IMR-90 (cell line): ENCODE measurements around the gene PRSS23. TPM values are rescaled to one million over a fixed set of nuclear protein-coding genes. Genes with fewer than 3 reads are reported as not detected.

Experiments used
- ATAC-seq: fragments of 200-7000 bp; cut with Tn5 transposase; 2 replicates; pipeline ENCODE4 v1.9.1; 2020; ENCODE audit warnings: low read depth, mild to moderate bottlenecking, moderate library complexity
- BruUV-seq: library from RNA; stranded (reverse); fragments of 400-500 nt; replicated peaks from 2 replicates; lab custom pipeline; 2021; lab: Mats Ljungman, UMichigan
- CTCF ChIA-PET: fragments of 300-600 bp; formaldehyde crosslinking; extraction: SDS; loops from one replicate; lab custom pipeline; 2021; ENCODE audit warnings: antibody characterized with exemption; lab: Yijun Ruan, JAX
- POLR2A ChIA-PET: fragments of 300-600 bp; sonication (Branson Sonifier 250); formaldehyde crosslinking; loops from one replicate; lab custom pipeline; 2022; ENCODE audit warnings: antibody characterized with exemption; ENCODE audit not compliant: unreplicated experiment; lab: Charles Lee
- DNase-seq: peaks from one replicate; pipeline ENCODE4 v3.0.0; 2013
- H2AFZ ChIP-seq: replicated peaks from 2 replicates; pipeline ENCODE3; 2013; ENCODE audit warnings: low read length, mild to moderate bottlenecking; ENCODE audit not compliant: poor library complexity
- H2AK5ac ChIP-seq: 2 replicates; pipeline ENCODE4 v1.6.1; 2013; ENCODE audit warnings: low read depth, low read length, inconsistent platforms
- H2AK9ac ChIP-seq: replicated peaks from 2 replicates; pipeline ENCODE3; 2013; ENCODE audit warnings: mild to moderate bottlenecking, low read depth, low read length, moderate library complexity; ENCODE audit not compliant: poor library complexity
- H2BK120ac ChIP-seq: 2 replicates; pipeline ENCODE4 v1.6.1; 2013; ENCODE audit warnings: low read depth, low read length, inconsistent platforms
- H2BK15ac ChIP-seq: 3 replicates; pipeline ENCODE4 v1.6.1; 2013; ENCODE audit warnings: low read depth, low read length, inconsistent platforms
- H2BK20ac ChIP-seq: 2 replicates; pipeline ENCODE4 v1.6.1; 2013; ENCODE audit warnings: low read depth, mild to moderate bottlenecking, inconsistent platforms, low read length, moderate library complexity
- H2BK5ac ChIP-seq: 2 replicates; pipeline ENCODE4 v1.6.1; 2013; ENCODE audit warnings: mild to moderate bottlenecking, low read depth, low read length, inconsistent platforms; ENCODE audit not compliant: poor library complexity, severe bottlenecking
- H3K14ac ChIP-seq: replicated peaks from 2 replicates; pipeline ENCODE4 v1.6.1; 2013; ENCODE audit warnings: low read depth, low read length, inconsistent platforms
- H3K18ac ChIP-seq: 2 replicates; pipeline ENCODE4 v1.6.1; 2013; ENCODE audit warnings: low read depth, low read length, control low read depth
- H3K23ac ChIP-seq: 2 replicates; pipeline ENCODE4 v1.6.1; 2013; ENCODE audit warnings: low read depth, low read length, inconsistent platforms
- H3K27ac ChIP-seq: 2 replicates; pipeline ENCODE4 v1.5.1; 2013; ENCODE audit warnings: mild to moderate bottlenecking, control low read depth, low read length; ENCODE audit not compliant: insufficient read depth
- H3K27me3 ChIP-seq: 2 replicates; pipeline ENCODE4 v1.6.1; 2013; ENCODE audit warnings: low read length; ENCODE audit not compliant: control insufficient read depth, insufficient read depth
- H3K36me3 ChIP-seq: 2 replicates; pipeline ENCODE4 v1.6.1; 2013; ENCODE audit warnings: low read length, mixed read lengths; ENCODE audit not compliant: control insufficient read depth, insufficient read depth
- H3K4ac ChIP-seq: 2 replicates; pipeline ENCODE4 v1.6.1; 2013; ENCODE audit warnings: low read depth, low read length, inconsistent platforms
- H3K4me1 ChIP-seq: 2 replicates; pipeline ENCODE4 v1.6.1; 2013; ENCODE audit warnings: low read length, mixed read lengths; ENCODE audit not compliant: control insufficient read depth, insufficient read depth
- H3K4me2 ChIP-seq: 2 replicates; pipeline ENCODE4 v1.6.1; 2013; ENCODE audit warnings: low read depth, mild to moderate bottlenecking, control low read depth, low read length, moderate library complexity
- H3K4me3 ChIP-seq: 2 replicates; pipeline ENCODE4 v1.5.1; 2013; ENCODE audit warnings: low read depth, mild to moderate bottlenecking, control low read depth, low read length, moderate library complexity; ENCODE audit not compliant: insufficient read depth
- H3K56ac ChIP-seq: 2 replicates; pipeline ENCODE4 v1.6.1; 2013; ENCODE audit warnings: low read length, inconsistent platforms; ENCODE audit not compliant: insufficient read depth; ENCODE audit errors: extremely low read depth
- H3K79me1 ChIP-seq, 2 experiments: 2 replicates each; pipeline ENCODE4 v1.6.1; 2013; ENCODE audit warnings: low read length in 2 of 2, inconsistent platforms in 1 of 2, low read depth in 1 of 2
- H3K9ac ChIP-seq: 2 replicates; pipeline ENCODE4 v1.6.1; 2013; ENCODE audit warnings: low read depth, low read length, control low read depth
- H3K9me1 ChIP-seq: 2 replicates; pipeline ENCODE4 v1.6.1; 2013; ENCODE audit warnings: low read length, inconsistent platforms; ENCODE audit not compliant: insufficient read depth
- H3K9me3 ChIP-seq: 2 replicates; pipeline ENCODE4 v1.6.1; 2013; ENCODE audit warnings: low read length; ENCODE audit not compliant: control insufficient read depth, insufficient read depth
- H4K20me1 ChIP-seq: 2 replicates; pipeline ENCODE4 v1.6.1; 2013; ENCODE audit warnings: low read length, inconsistent platforms; ENCODE audit not compliant: insufficient read depth
- H4K5ac ChIP-seq: 2 replicates; pipeline ENCODE4 v1.6.1; 2013; ENCODE audit warnings: mild to moderate bottlenecking, low read depth, low read length, control low read depth
- H4K8ac ChIP-seq, 2 experiments: 2 replicates each; pipeline ENCODE4 v1.6.1; 2013; ENCODE audit warnings: low read depth in 2 of 2, low read length in 2 of 2, control low read depth in 1 of 2, inconsistent platforms in 1 of 2
- H4K91ac ChIP-seq: 2 replicates; pipeline ENCODE4 v1.6.1; 2013; ENCODE audit warnings: low read depth, low read length, inconsistent platforms; ENCODE audit not compliant: insufficient read depth
- FOS ChIP-seq: fragments of 150-350 bp; IDR thresholded peaks from 2 replicates; pipeline ENCODE4 v1.6.1; 2016; ENCODE audit warnings: low read depth, low read length
- MAZ ChIP-seq: IDR thresholded peaks from 2 replicates; pipeline ENCODE4 v1.6.1; 2012; ENCODE audit warnings: low read depth, mild to moderate bottlenecking, low read length, improper control_type of control experiment, moderate library complexity, borderline replicate concordance
- MXI1 ChIP-seq: IDR thresholded peaks from 2 replicates; pipeline ENCODE4 v1.6.1; 2012; ENCODE audit warnings: low read depth, mild to moderate bottlenecking, low read length, moderate library complexity, borderline replicate concordance
- RAD21 ChIP-seq: IDR thresholded peaks from 2 replicates; pipeline ENCODE4 v1.6.1; 2012; ENCODE audit warnings: low read length, improper control_type of control experiment
- SMC3 ChIP-seq: fragments of 150-350 bp; IDR thresholded peaks from 2 replicates; pipeline ENCODE4 v1.6.1; 2016; ENCODE audit warnings: low read depth, mild to moderate bottlenecking, antibody characterized with exemption, low read length, moderate library complexity
- WGBS, 2 experiments: methylation state at CpG; one replicate each; pipeline versions ENCODE4 v1.1.5 to v1.1.7; 2013; ENCODE audit warnings: missing lambda C conversion rate in 2 of 2; ENCODE audit not compliant: insufficient read length in 1 of 2; ENCODE audit errors: extremely low coverage in 2 of 2; 5-methylcytosine and 5-hydroxymethylcytosine counted together
- dilution Hi-C: fragments of 300-500 bp; cut with HindIII; formaldehyde crosslinking; loops from one replicate; pipeline ENCODE4 v1.14.3; 2018; ENCODE audit warnings: low sequenced_read_pairs; ENCODE audit not compliant: unreplicated experiment
- in situ Hi-C: fragments of 300-500 bp; cut with MboI; formaldehyde crosslinking; loops from 3 replicates; pipeline ENCODE4 v1.14.3; 2019; ENCODE audit warnings: low sequenced_read_pairs, inconsistent platforms, mixed read lengths
- intact Hi-C: fragments of 100-400 bp; cut with micrococcal nuclease; formaldehyde crosslinking; loops from 2 replicates; pipeline ENCODE4 v1.10.0; 2022
- polyA plus RNA-seq, 3 experiments: library from polyadenylated mRNA; depleted of rRNA; stranded (reverse); fragments of >200 nt; gene quantifications; 2 replicates each; pipeline ENCODE4 v1.2.3, GENCODE V29; 2012; ENCODE audit warnings: low replicate concordance in 1 of 3
- total RNA-seq: library from RNA; depleted of rRNA; stranded (reverse); fragments of >200 nt; gene quantifications from 2 replicates; pipeline ENCODE4 v1.2.3, GENCODE V29; 2012
- TF ChIP-seq, protein P1 (sequence below): conservative IDR thresholded peaks from 2 replicates; pipeline ENCODE4 v1.5.1; 2012; ENCODE audit warnings: mild to moderate bottlenecking, low read depth, low read length, improper control_type of control experiment
- TF ChIP-seq, protein P2 (sequence below): fragments of 150-350 bp; IDR thresholded peaks from 2 replicates; pipeline ENCODE4 v1.6.1; 2017; ENCODE audit warnings: mild to moderate bottlenecking, antibody characterized with exemption, low read length, low read depth

The PRSS23 gene
- total and polyA plus RNA-seq, 2 of the 4 experiments (the other 2 are of a cell fraction): 100 to 199 TPM

DNA sequence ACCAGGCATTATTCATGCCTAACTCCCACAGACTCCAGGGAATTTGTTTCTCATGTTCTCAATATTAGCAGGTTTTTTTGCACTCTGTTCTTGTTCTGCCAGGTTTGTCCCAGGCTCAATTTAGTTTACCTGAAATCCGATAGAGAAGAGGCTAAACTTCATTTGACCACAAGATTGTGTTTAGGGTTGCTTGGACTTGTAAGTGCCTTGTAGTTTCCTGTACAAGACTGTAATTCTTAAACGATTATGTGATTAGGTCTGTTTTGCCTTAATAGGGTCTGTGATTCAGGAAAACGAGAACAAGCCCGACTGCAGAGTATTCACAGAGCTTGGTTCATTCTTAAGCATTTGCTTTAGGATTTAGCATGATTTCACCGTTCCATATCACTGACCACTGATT is 1.8 kb downstream of the PRSS23 start (continued):
- no peak for TF ChIP-seq MAZ
- TF ChIP-seq FOS: no peak
- no peak for TF ChIP-seq SMC3

- intact Hi-C loops (loop anchor here (1.0 to 5.0 kb wide), 4 partner anchors 132 to 346 kb away; no protein-coding TSS in a partner anchor), dilution Hi-C loops (no loop called here), in situ Hi-C loops (loop anchor here (5.0 kb wide), 1 partner anchor 130 kb away; the partner anchor contains the start of gene ME3)
- H2BK5ac ChIP-seq: peak overlapping the region; percentile 29
- H2BK20ac ChIP-seq: peak overlapping the region; percentile 46; the same call in 1 of the 2 replicates
- 0 out of 4 replicates have a peak overlapping the region, but pooled peaks of 1 of the 2 experiments have one; percentile 9 for H4K8ac ChIP-seq
- no peak overlapping the region for H4K5ac ChIP-seq
- ATAC-seq: peak; percentile 15; the same call in 1 of the 2 replicates
- H2AK5ac ChIP-seq: 0 out of 2 replicates have a peak overlapping the region, but pooled peaks have one; percentile 5
- H3K23ac ChIP-seq: 0 out of 2 replicates have a peak overlapping the region, but pooled peaks have one; percentile 80
- H2BK15ac ChIP-seq: peak overlapping the region; percentile 13; the same call in 1 of the 3 replicates
- H3K4me1 ChIP-seq: peaks cover 22% of the 10 kb centered on the region
- no peaks in the 10 kb centered on the region for H3K9me3 ChIP-seq
- 0 out of 2 replicates have a peak overlapping the region, but pooled peaks have one; percentile 40 for H3K56ac ChIP-seq
- H3K18ac ChIP-seq: peak overlapping the region; percentile 42; the same call in 1 of the 2 replicates
- peak overlapping the region; percentile 40; the same call in 1 of the 2 replicates for H3K14ac ChIP-seq
- H3K4ac ChIP-seq: peak overlapping the region; percentile 11; the same call in 1 of the 2 replicates
- H3K27ac ChIP-seq: no peak overlapping the region
- peak overlapping the region; percentile 27; the same call in 1 of the 2 replicates for H2BK120ac ChIP-seq
- peaks cover 31 to 61% of the 10 kb centered on the region in 2 experiments for H3K79me1 ChIP-seq
- DNase-seq: peak; percentile 57
- H4K91ac ChIP-seq: no peak overlapping the region; the same call in 1 of the 2 replicates
- TF ChIP-seq, protein P1, sequence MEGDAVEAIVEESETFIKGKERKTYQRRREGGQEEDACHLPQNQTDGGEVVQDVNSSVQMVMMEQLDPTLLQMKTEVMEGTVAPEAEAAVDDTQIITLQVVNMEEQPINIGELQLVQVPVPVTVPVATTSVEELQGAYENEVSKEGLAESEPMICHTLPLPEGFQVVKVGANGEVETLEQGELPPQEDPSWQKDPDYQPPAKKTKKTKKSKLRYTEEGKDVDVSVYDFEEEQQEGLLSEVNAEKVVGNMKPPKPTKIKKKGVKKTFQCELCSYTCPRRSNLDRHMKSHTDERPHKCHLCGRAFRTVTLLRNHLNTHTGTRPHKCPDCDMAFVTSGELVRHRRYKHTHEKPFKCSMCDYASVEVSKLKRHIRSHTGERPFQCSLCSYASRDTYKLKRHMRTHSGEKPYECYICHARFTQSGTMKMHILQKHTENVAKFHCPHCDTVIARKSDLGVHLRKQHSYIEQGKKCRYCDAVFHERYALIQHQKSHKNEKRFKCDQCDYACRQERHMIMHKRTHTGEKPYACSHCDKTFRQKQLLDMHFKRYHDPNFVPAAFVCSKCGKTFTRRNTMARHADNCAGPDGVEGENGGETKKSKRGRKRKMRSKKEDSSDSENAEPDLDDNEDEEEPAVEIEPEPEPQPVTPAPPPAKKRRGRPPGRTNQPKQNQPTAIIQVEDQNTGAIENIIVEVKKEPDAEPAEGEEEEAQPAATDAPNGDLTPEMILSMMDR: peak; percentile 45
- TF ChIP-seq RAD21 (peak; percentile 42), MXI1 (no peak), SMC3 (peak; percentile 38)
- TF ChIP-seq, protein P2, sequence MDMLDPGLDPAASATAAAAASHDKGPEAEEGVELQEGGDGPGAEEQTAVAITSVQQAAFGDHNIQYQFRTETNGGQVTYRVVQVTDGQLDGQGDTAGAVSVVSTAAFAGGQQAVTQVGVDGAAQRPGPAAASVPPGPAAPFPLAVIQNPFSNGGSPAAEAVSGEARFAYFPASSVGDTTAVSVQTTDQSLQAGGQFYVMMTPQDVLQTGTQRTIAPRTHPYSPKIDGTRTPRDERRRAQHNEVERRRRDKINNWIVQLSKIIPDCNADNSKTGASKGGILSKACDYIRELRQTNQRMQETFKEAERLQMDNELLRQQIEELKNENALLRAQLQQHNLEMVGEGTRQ: no peak
- no CpG with 5 or more reads among the region's 3 CpGs for WGBS, 2 experiments
- ChIA-PET POLR2A (no interaction called here), CTCF (interaction anchor here (1.5 kb wide), 1 partner anchor 51 kb away, joined by 3 read pairs; no protein-coding TSS in a partner anchor)
- no peak overlapping the region; the same call in 1 of the 2 replicates for H3K9ac ChIP-seq
- H3K4me3 ChIP-seq: peak overlapping the region; percentile 82; the same call in 1 of the 2 replicates
- peaks cover 13% of the 10 kb centered on the region; the same call in 1 of the 2 replicates for H3K9me1 ChIP-seq
- peak overlapping the region; percentile 92; the same call in 1 of the 2 replicates for H3K4me2 ChIP-seq
- no peaks in the 10 kb centered on the region for H3K27me3 ChIP-seq
- H3K36me3 ChIP-seq: no peaks in the 10 kb centered on the region
- no peaks in the 10 kb centered on the region for H4K20me1 ChIP-seq
- no peak overlapping the region for H2AFZ ChIP-seq
- BruUV-seq: no TSS peak
- H2AK9ac ChIP-seq: no peak overlapping the region
These were observed 2.3 kb downstream of the PRSS23 start for GRCh38 chr11:86802601-86803051.
